ENCODE data around the gene SCAMP1. TPM values are rescaled to one million over a fixed set of nuclear protein-coding genes. Genes with fewer than 3 reads are reported as not detected.

The SCAMP1 gene
- total RNA-seq, 1 experiment from 2014 or later, result 36.0 TPM

GRCh38 chr5:78361631-78361993 lies 1.2 kb downstream of the SCAMP1 start:
- peak overlapping the region; percentile 88 for H3K4me2 ChIP-seq (ENCODE audit: insufficient read depth, insufficient read length, low read length)
- H4K20me1 ChIP-seq (ENCODE audit: control insufficient read depth, insufficient read depth, insufficient read length), result no peaks in the 10 kb centered on the region
- H3K9me3 ChIP-seq (ENCODE audit: control insufficient read depth, low read depth, low read length), result no peaks in the 10 kb centered on the region
- H4K8ac ChIP-seq (replicated peaks; ENCODE audit: insufficient read length, low read depth, low read length), result no peak overlapping the region
- H4K5ac ChIP-seq (ENCODE audit: insufficient read length, low read depth, low read length), result no peak overlapping the region
- no peak overlapping the region for H3T11ph ChIP-seq (ENCODE audit: low read length)
- H2BK15ac ChIP-seq (ENCODE audit: low read depth, low read length), result no peak overlapping the region
- H3K4me1 ChIP-seq (ENCODE audit: insufficient read depth, low read length), result no peaks in the 10 kb centered on the region
- H3K18ac ChIP-seq (ENCODE audit: insufficient read length, low read depth, low read length), result no peak overlapping the region
- no peak overlapping the region for H3K4ac ChIP-seq (ENCODE audit: low read depth, low read length)
- no peak overlapping the region for H2BK20ac ChIP-seq (ENCODE audit: low read depth, low read length, poor library complexity, severe bottlenecking)
- H3K56ac ChIP-seq (ENCODE audit: insufficient read length, low read depth, low read length), result no peak overlapping the region
- no peak overlapping the region for H2AK5ac ChIP-seq (ENCODE audit: insufficient read length, low read length)
- TF ChIP-seq CTCF (conservative IDR thresholded peaks at IDR 0.05), result no peak
- no peaks in the 10 kb centered on the region for H3K27me3 ChIP-seq (ENCODE audit: insufficient read depth, low read length)
- H4K91ac ChIP-seq (ENCODE audit: insufficient read length, low read depth, low read length), result no peak overlapping the region
- Mint-ChIP-seq H3K36me3 (ENCODE audit: insufficient read depth in 1 of 3, low read depth in 3 of 3) (peaks cover 0 to 15% (median 3%) of the 10 kb centered on the region in 3 experiments; a peak in 6 of 7 replicates), H3K4me1 (peaks cover 18 to 25% of the 10 kb centered on the region in 2 experiments), H3K4me3 (peak overlapping the region; percentile 91 to 93), H3K27me3 (ENCODE audit: low read depth) (peaks cover 3% of the 10 kb centered on the region; the same call in 1 of the 2 replicates), H3K27ac (peak overlapping the region in 2 of 3 experiments; percentile 38 to 71; a peak in 3 of 7 replicates), H3K9me3 (no peaks in the 10 kb centered on the region)
- no peak overlapping the region for H3K23ac ChIP-seq (ENCODE audit: insufficient read length, low read depth, low read length)
- no peak overlapping the region for H3K14ac ChIP-seq (ENCODE audit: insufficient read depth, low read length)
- no peak overlapping the region for H2BK120ac ChIP-seq (ENCODE audit: low read depth, low read length, poor library complexity, severe bottlenecking)
- no peak for DNase-seq
- WGBS (ENCODE audit: extremely low coverage, insufficient read length, low lambda C conversion rate), result no CpG with 5 or more reads among the region's 3 CpGs
- H2BK5ac ChIP-seq (ENCODE audit: insufficient read length, low read length), result no peak overlapping the region
- H3K27ac ChIP-seq (ENCODE audit: insufficient read length, low read depth, low read length), result no peak overlapping the region
- peaks cover 3% of the 10 kb centered on the region for H3K79me1 ChIP-seq (ENCODE audit: insufficient read depth, low read depth, low read length, poor library complexity, severe bottlenecking)
- H2BK12ac ChIP-seq (ENCODE audit: insufficient read length, low read depth, low read length), result no peak overlapping the region
- peaks cover 7% of the 10 kb centered on the region; the same call in 1 of the 2 replicates for H3K79me2 ChIP-seq (ENCODE audit: insufficient read depth, low read length)
- H3K23me2 ChIP-seq (ENCODE audit: insufficient read length, low read depth, low read length, poor library complexity, severe bottlenecking), result peaks cover 9% of the 10 kb centered on the region
- H2AFZ ChIP-seq (ENCODE audit: low read length), result peak overlapping the region; percentile 45
- peak overlapping the region; percentile 64 for H3K9ac ChIP-seq (ENCODE audit: extremely low read depth, insufficient read length, low read length)
